OCI-LY3 (cell line): ENCODE data around the gene TMEM255B.

Experiments used
- EZH2phosphoT487 ChIP-seq: fragments of 200-600 bp; shearing (Covaris generic); IDR thresholded peaks from 2 replicates; pipeline ENCODE4 v1.6.1; 2018; ENCODE audit warnings: antibody characterized with exemption, mixed run types, low read depth
- TF ChIP-seq, protein P1 (sequence below): fragments of 200-600, 300-600 bp; sonication (generic); IDR thresholded peaks from 2 replicates; pipeline ENCODE4 v1.5.1; 2014; ENCODE audit warnings: antibody characterized with exemption, low read length, low read depth

DNA sequence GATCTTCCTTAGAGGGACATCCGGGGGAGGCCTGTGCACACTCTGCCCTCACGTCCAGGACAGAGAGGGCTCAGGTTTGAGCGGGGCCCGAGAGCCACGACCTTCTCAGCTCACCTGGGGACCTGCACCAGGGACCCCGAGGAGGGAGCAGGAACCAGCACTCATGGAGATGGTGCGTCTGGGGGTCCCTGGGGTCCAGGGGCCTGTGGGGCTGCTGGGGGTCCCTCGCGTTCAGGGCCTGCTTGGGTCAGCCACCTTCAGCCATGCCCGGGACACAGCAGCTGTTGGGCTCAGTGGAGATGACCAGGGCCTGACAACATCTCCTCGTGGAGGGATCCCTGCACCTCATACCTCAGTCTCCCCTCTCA, 47.1 kb downstream of the TMEM255B start:
- TF ChIP-seq, protein P1, sequence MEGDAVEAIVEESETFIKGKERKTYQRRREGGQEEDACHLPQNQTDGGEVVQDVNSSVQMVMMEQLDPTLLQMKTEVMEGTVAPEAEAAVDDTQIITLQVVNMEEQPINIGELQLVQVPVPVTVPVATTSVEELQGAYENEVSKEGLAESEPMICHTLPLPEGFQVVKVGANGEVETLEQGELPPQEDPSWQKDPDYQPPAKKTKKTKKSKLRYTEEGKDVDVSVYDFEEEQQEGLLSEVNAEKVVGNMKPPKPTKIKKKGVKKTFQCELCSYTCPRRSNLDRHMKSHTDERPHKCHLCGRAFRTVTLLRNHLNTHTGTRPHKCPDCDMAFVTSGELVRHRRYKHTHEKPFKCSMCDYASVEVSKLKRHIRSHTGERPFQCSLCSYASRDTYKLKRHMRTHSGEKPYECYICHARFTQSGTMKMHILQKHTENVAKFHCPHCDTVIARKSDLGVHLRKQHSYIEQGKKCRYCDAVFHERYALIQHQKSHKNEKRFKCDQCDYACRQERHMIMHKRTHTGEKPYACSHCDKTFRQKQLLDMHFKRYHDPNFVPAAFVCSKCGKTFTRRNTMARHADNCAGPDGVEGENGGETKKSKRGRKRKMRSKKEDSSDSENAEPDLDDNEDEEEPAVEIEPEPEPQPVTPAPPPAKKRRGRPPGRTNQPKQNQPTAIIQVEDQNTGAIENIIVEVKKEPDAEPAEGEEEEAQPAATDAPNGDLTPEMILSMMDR = no peak
- no peak for TF ChIP-seq EZH2phosphoT487
